Dendritic cell treated with granulocyte-macrophage colony-stimulating factor and Interleukin-4, amounts not matched to agents 40 ng/mL and 50 ng/mL, for 4 days (primary cell): ENCODE results near the gene SEPTIN1.

ENCODE experiments used
- H3K27ac Mint-ChIP-seq: one replicate; pipeline ENCODE4 v1.8.0; 2022; ENCODE audit warnings: mild to moderate bottlenecking, mixed read lengths
- H3K27me3 Mint-ChIP-seq: one replicate; pipeline ENCODE4 v1.8.0; 2022; ENCODE audit warnings: mild to moderate bottlenecking, mixed read lengths
- H3K36me3 Mint-ChIP-seq: one replicate; pipeline ENCODE4 v1.8.0; 2022; ENCODE audit warnings: low read depth, mixed read lengths
- H3K4me1 Mint-ChIP-seq: one replicate; pipeline ENCODE4 v1.8.0; 2022; ENCODE audit warnings: low read depth, mixed read lengths
- H3K4me3 Mint-ChIP-seq: one replicate; pipeline ENCODE4 v1.8.0; 2022; ENCODE audit warnings: mild to moderate bottlenecking, moderate library complexity, mixed read lengths
- H3K9me3 Mint-ChIP-seq: one replicate; pipeline ENCODE4 v1.8.0; 2022; ENCODE audit warnings: mixed read lengths
- intact Hi-C: fragments of 100-400 bp; cut with micrococcal nuclease; formaldehyde crosslinking; loops from one replicate; pipeline ENCODE4 v1.15.0; 2022

SEPTIN1 gene

DNA sequence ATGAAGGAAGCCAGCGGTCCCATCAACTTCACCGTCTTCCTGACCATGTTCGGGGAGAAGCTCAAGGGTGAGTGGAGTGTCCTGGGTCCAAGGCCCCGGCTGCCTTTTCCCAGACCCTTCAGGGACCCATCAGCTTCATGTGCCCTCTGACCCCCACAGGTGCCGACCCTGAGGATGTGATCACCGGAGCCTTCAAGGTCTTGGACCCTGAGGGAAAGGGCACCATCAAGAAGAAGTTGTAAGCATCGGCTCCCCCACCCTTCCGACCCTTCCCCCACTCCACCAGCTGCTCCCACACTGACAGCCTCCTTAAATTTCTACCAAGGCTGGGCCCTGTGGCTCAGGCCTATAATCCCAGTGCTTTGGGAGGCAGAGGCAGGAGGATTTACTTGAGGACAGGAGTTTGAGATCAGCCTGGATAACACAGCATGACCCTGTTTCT lies 5.9 kb downstream of the SEPTIN1 start:
- intact Hi-C loops, result no loop called here
- Mint-ChIP-seq H3K27ac (peak overlapping the region; percentile 100), H3K36me3 (peaks cover 10% of the 10 kb centered on the region), H3K4me1 (peaks cover 44% of the 10 kb centered on the region), H3K4me3 (no peak overlapping the region), H3K27me3 (no peaks in the 10 kb centered on the region), H3K9me3 (no peaks in the 10 kb centered on the region)

DNA sequence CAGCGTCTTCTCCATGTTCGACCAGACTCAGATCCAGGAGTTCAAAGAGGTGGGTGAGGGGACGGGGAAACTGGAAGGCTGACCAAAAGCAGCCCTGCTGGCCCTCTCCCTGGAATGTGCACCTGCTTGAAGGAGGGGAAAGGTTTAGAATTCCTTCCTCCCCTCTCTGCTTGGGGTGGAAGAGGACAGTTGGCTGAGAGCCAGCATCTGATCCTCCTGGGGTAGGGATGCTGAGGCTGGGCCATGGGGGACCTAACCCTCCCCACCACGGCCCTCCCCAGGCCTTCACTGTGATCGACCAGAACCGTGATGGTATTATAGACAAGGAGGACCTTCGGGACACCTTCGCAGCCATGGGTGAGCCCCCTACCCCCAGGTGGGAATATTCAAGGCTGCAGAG lies 6.5 kb downstream of the SEPTIN1 start:
- Mint-ChIP-seq H3K27me3 (no peaks in the 10 kb centered on the region), H3K36me3 (peaks cover 10% of the 10 kb centered on the region), H3K4me3 (no peak overlapping the region), H3K4me1 (peaks cover 43% of the 10 kb centered on the region), H3K9me3 (no peaks in the 10 kb centered on the region), H3K27ac (peak overlapping the region; percentile 100)
- intact Hi-C loops, result no loop called here

DNA sequence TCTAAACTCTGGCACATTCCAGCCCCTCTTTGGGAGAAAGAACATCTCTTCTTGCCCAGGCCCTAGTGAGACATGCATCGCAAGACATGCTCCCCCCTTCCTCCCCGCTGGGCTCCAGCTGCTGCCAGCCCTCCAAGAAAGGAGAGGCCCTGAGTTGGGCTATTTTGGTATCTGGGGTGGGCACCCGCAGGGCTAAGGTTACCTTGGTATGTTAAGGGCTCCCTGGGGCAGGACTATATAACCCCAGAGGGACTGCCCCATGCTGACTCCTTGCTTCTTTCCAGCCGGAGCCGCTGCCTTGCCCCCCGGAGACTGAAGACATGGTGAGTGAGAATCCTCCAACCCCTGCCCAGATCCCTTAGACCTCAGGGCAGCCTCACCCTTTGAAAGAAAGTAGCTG lies 7.8 kb downstream of the SEPTIN1 start, which contains the start of gene MYL11:
MYL11 (plus strand) TSS at position 265 of the 400 bp plus-strand sequence; CDS start at position 321, 56 bp downstream.
- no peak within 1 kb of the TSS for H3K4me3 Mint-ChIP-seq
- peaks cover 34% of the 10 kb centered on the region for H3K4me1 Mint-ChIP-seq
- no peaks in the 10 kb centered on the region for H3K9me3 Mint-ChIP-seq
- peaks cover 11% of the 10 kb centered on the region for H3K36me3 Mint-ChIP-seq
- peak within 1 kb of the TSS; percentile 100 for H3K27ac Mint-ChIP-seq
- no peaks in the 10 kb centered on the region for H3K27me3 Mint-ChIP-seq
- intact Hi-C loops, result loop anchor here (5.0 kb wide), 1 partner anchor 33 kb away; the partner anchor contains the start of gene ZNF771

DNA sequence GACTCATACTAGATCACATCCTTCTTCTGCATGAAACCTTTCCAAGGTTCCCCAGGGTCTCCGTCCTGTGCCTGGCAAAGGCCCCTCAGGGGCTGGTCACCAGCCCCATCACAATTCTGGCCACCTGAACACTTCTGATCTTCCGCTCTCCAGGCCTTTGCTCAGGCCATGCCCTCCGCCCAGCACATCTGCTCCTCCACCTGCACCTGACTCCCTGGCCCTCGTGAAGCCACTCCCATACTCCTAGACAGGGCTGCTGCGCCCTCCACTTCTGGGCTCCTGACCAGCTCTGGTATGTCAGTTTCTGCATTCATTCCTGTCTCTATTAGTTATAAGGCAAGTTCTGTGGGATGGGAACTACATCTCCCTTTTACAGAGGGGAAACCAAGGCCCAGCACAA lies 9.6 kb downstream of the SEPTIN1 start:
- peak overlapping the region; percentile 38 for H3K27ac Mint-ChIP-seq
- no peak overlapping the region for H3K4me3 Mint-ChIP-seq
- peaks cover 37% of the 10 kb centered on the region for H3K4me1 Mint-ChIP-seq
- intact Hi-C loops, result loop anchor here (5.0 kb wide), 1 partner anchor 35 kb away; the partner anchor contains the start of gene ZNF771
- no peaks in the 10 kb centered on the region for H3K9me3 Mint-ChIP-seq
- peaks cover 18% of the 10 kb centered on the region for H3K36me3 Mint-ChIP-seq
- H3K27me3 Mint-ChIP-seq, result no peaks in the 10 kb centered on the region

DNA sequence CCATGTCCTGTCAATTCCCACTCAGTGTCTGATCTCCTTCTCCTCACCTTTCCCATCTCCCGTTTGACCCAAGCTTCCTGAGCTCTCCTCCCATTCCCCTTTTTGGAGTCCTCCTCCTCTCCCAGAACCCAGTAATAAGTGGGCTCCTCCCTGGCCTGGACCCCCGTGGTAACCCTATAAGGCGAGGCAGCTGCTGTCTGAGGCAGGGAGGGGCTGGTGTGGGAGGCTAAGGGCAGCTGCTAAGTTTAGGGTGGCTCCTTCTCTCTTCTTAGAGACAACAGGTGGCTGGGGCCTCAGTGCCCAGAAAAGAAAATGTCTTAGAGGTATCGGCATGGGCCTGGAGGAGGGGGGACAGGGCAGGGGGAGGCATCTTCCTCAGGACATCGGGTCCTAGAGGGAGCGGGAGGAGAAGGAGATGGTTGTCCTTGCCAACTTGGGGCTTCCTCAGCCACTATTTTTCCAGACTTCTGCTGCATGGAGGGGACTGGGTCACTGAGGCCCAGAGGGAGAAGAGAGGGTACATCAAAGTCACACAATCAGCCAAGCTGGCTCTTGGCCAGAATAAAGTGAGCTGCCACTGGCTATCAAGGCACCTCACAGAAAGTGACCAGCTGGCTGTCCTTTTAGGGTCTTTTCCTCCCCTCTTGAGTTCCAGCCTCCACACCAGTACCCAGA lies 10.2 kb downstream of the SEPTIN1 start:
- peaks cover 23% of the 10 kb centered on the region for H3K36me3 Mint-ChIP-seq
- no peaks in the 10 kb centered on the region for H3K9me3 Mint-ChIP-seq
- H3K4me1 Mint-ChIP-seq, result peaks cover 38% of the 10 kb centered on the region
- peak overlapping the region; percentile 97 for H3K27ac Mint-ChIP-seq
- intact Hi-C loops, result loop anchor here (5.0 kb wide), 1 partner anchor 35 kb away; the partner anchor contains the start of gene ZNF771
- peak overlapping the region; percentile 0 for H3K4me3 Mint-ChIP-seq
- no peaks in the 10 kb centered on the region for H3K27me3 Mint-ChIP-seq

DNA sequence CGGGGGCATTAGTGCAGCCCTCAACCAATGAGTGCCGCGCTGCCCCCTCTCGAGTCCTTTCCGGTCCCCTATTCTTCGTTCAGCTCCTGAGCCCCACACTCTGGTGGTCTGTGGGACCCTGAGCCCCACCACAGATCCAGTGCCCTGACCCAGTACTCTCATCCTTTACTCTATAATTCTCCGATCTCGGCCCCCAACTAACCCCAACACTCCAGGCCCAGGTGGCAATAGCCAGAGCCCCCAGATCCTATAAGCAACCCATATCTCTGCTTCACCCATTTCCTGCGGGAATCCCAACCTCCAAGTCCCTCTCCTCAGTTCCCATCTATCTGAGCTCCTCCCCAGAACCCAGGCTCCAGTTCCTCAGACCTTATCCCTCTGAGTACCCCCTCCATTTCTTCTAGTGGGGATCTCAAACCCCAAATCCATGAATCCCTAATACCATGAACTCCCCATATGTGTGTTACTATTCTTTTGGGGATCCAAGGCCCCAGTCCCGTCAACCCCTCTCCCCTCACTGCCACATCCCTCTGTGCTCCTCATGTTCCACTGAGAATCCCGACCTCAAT lies 11.0 kb downstream of the SEPTIN1 start:
- Mint-ChIP-seq H3K27me3 (no peaks in the 10 kb centered on the region), H3K4me1 (peaks cover 42% of the 10 kb centered on the region), H3K4me3 (peak overlapping the region; percentile 79), H3K9me3 (no peaks in the 10 kb centered on the region), H3K36me3 (peaks cover 31% of the 10 kb centered on the region), H3K27ac (peak overlapping the region; percentile 97)
- intact Hi-C loops, result loop anchor here (2.0 to 5.0 kb wide), 3 partner anchors 17 to 37 kb away; partner anchors contain the start of genes CD2BP2 and ZNF771

DNA sequence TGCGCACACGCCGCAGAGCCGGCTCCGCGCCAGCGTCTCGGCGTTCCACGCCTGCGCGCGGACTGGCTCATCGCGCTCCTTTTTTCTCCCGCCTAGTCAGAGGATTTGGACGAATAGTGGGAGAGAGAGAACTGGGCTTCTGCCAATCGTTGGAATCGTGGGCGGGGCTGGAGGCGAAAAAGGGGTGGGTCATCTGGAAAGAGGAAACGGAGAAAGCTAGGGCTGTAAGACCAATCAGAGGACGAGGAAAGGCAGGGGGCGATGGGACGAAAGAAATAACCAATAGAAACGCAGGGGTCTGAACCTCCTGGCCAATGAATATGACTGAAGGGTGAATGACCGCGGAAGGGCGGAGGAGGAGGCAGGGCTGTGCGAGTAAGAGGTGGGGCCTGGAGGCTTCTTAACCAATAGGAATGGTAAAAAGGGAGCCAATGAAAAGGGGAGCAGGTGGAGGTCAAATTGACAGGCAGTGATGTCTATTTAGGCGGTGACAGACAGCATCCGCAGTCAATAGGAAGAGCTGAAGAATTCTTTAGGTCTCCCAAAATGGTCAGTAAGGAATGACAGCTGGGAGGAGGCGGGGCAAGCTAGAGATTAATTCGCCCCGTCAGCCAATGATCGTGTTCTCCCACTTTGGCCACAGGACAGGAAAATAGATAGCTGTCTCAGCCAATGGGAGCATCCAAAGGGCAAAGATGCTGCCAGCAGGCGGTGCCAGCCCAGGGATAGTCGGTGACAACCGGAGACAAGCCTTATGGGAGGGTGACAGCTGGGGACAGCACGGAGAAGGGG lies 11.7 kb downstream of the SEPTIN1 start, which contains the start of gene TBC1D10B:
TBC1D10B (minus strand) TSS at position 39 of the 792 bp plus-strand sequence. CDS start 311 bp downstream, outside the sequence.
- Mint-ChIP-seq H3K9me3 (no peaks in the 10 kb centered on the region), H3K27ac (peak within 1 kb of the TSS; percentile 97), H3K36me3 (peaks cover 38% of the 10 kb centered on the region), H3K4me3 (peak within 1 kb of the TSS; percentile 89), H3K4me1 (peaks cover 42% of the 10 kb centered on the region), H3K27me3 (no peaks in the 10 kb centered on the region)
- intact Hi-C loops, result loop anchor here (1.0 to 5.0 kb wide), 4 partner anchors 8 to 37 kb away; partner anchors contain the start of genes CD2BP2 and ZNF771

DNA sequence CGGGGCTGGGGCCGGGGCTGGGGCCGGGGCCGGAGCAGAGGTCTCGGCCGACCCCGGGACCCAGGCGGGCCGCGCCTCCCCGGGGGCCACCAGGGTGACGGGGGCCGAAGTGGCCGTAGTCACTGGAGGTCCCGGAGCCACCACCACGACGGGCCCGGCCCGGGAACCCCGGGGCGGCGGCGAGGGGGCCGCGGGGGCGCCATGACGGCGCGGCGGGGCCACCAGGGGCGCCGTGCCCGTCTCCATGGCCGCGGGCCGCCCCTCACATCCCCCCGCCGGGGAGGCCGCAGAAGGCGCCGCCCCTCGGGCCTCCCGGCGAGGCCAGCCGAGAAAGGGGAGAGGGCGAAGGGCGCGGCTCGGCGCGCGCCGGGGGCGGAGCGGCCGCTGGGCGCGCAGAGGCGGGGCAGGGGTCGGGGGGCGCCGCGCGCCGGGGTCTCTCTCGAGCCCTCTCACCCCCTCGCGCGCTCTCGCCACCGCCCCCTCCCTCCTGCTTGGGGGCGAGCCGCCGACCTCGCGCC lies 12.4 kb downstream of the SEPTIN1 start:
- Mint-ChIP-seq H3K27ac (peak overlapping the region; percentile 97), H3K4me3 (peak overlapping the region; percentile 89), H3K27me3 (no peaks in the 10 kb centered on the region), H3K9me3 (no peaks in the 10 kb centered on the region), H3K36me3 (peaks cover 44% of the 10 kb centered on the region), H3K4me1 (peaks cover 49% of the 10 kb centered on the region)
- intact Hi-C loops, result loop anchor here (1.0 to 5.0 kb wide), 4 partner anchors 8 to 37 kb away; partner anchors contain the start of genes CD2BP2 and ZNF771

DNA sequence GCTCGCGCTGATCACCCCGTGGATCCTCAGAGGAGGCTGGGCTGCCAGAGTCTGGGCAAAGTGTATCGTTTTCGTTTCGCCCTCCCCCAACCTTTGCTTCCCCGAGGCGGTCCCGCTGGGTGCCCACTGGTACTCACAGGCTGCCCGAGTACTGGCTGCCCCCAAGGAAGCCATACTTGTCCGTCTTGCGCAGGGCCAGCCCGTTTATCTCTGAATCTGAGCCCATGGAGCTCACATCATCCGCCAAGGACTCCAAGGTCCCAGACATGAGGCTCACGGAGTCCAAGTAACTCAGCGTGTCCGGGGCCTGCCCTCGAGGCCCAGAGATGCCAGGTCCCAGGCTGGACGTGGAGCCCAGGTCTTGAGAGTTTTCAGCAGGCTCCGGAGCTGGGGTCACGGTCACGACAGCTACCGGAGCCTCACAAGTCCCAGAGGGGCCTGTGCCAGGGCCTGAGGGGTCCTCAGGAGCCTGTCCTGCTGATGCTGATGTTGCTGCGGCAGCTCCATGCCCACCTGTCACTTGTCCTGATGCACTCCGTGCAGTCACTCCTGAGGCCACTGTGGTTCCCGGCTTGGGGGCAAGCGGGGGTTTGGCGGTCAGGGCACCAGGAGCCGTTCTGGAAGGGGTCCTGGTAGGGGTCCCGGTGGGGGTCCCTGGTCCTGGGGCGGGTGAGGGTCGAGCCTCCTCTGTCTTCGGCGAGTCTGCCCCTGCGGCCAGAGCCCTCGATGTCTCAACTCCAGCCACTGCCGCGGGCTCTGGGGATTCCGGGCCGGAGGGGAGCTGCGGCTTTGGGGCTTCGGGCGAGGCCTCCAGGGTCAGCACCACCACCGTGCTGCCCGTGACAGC lies 13.0 kb downstream of the SEPTIN1 start:
- Mint-ChIP-seq H3K4me3 (peak overlapping the region; percentile 89), H3K9me3 (no peaks in the 10 kb centered on the region), H3K4me1 (peaks cover 53% of the 10 kb centered on the region), H3K27ac (peak overlapping the region; percentile 81), H3K27me3 (no peaks in the 10 kb centered on the region), H3K36me3 (peaks cover 51% of the 10 kb centered on the region)
- intact Hi-C loops, result no loop called here

DNA sequence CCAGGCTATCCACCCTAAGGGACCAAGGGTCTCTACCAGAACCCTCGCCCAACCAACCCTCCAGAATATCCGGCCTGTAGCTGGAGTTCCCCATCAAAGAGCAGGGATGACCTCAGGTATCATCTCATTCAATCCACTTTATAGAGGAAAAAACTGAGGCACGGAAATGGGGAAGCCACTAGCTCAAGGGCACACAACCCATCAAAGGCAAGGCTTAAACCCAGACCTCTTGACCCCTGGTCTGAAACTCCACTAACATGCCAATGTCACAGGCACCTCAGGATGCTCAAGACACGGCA lies 13.6 kb downstream of the SEPTIN1 start:
- Mint-ChIP-seq H3K27me3 (no peaks in the 10 kb centered on the region), H3K27ac (peak overlapping the region; percentile 81), H3K36me3 (peaks cover 57% of the 10 kb centered on the region), H3K9me3 (no peaks in the 10 kb centered on the region), H3K4me1 (peaks cover 53% of the 10 kb centered on the region), H3K4me3 (peak overlapping the region; percentile 89)
- intact Hi-C loops, result no loop called here

DNA sequence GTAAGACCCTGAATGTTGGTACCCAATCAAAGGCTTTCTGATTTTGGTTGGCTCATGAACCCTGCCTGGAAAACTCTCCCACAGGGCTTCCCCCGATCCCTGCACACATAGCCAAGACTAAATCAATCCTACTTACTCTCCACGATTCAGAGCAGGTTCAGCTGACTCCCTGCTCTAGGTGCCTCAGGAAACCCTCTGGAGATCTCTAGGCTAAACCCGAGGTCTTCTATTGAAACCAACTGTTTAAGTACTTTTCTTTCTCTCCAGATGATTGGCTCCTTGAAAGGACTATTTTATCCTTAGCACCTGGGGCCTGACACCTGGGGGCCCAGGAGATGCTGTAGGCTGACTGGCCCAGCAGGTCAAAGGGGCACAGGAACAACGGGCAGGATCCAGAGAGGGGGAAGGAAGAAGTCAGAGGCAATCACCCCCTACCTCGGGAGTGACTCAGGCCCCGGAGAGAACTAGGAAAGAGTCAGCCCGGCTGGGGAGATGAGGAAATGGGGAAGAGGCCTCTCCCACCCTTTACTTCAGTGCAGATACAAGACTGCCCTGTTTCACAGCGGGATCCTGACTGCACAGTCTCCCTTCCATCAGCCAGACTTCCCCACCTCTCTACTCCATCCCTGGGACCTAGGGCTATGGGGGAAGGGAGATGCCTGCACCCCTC lies 14.1 kb downstream of the SEPTIN1 start:
- Mint-ChIP-seq H3K27ac (peak overlapping the region; percentile 81), H3K36me3 (peaks cover 61% of the 10 kb centered on the region), H3K9me3 (no peaks in the 10 kb centered on the region), H3K27me3 (no peaks in the 10 kb centered on the region), H3K4me3 (peak overlapping the region; percentile 89), H3K4me1 (peaks cover 54% of the 10 kb centered on the region)
- intact Hi-C loops, result no loop called here

DNA sequence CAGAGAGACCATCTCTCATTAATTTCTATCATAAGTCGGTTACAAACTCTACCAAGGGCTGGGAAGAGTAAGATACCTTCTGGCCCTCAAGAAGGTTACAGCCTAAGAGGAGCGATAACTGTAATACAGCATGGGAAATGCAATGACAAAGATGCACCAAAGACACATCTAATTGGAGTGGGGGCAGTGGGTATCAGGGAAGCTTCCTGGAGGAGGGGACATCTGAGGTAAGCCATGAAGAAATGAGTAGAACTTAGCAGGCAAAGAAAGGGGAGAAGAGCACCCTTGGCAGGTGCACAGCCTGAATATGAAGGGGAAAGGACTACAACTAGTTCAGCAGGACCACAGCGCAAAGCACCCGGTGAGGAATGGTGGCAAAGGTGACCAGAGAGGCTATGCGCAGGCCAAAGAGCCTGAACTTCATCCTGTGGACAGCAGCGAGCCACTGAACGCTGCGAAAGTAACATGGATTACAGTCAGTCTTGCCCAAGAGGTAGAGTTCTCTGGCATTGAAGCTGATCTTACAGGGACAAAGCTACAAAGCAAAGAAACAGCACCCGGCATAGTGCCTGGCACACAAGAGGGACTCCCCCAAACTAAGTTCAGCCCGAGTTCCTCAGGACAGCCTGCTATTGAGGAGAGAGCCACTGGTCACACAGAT lies 14.9 kb downstream of the SEPTIN1 start:
- Mint-ChIP-seq H3K27me3 (no peaks in the 10 kb centered on the region), H3K9me3 (no peaks in the 10 kb centered on the region), H3K4me3 (peak overlapping the region; percentile 89), H3K36me3 (peaks cover 69% of the 10 kb centered on the region), H3K4me1 (peaks cover 59% of the 10 kb centered on the region), H3K27ac (peak overlapping the region; percentile 81)
- intact Hi-C loops, result no loop called here
